ENCODE data around the gene TNNT2. TPM values are rescaled to one million over a fixed set of nuclear protein-coding genes. Genes with fewer than 3 reads are reported as not detected.

Gene TNNT2
- total and polyA plus RNA-seq, 2 of the 13 experiments (the other 11 are each of a cell fraction or from before 2014, with no cell fraction given) = 0.20 to 0.63 TPM

GRCh38 chr1:201344206-201345080, 33.0 kb downstream of the TNNT2 start:
- ATAC-seq = no peak
- CTCF ChIA-PET (ENCODE audit: low intra/inter-chr PET ratio, low total read pairs) = no interaction called here
- intact Hi-C loops (cut with micrococcal nuclease; ENCODE audit: unreplicated experiment) = no loop called here

More at GRCh38 chr1:201344206-201345080, 33.0 kb downstream of the TNNT2 start:
- H4K20me1 ChIP-seq (ENCODE audit: insufficient read depth, low read length) = no peaks in the 10 kb centered on the region
- TF ChIP-seq SIN3B (IDR thresholded peaks at IDR 0.05; ENCODE audit: low read length) (no peak), KLF6 (CRISPR knock-in tag; IDR thresholded peaks at IDR 0.05) (no peak), HMGXB3 (CRISPR knock-in tag; IDR thresholded peaks at IDR 0.05; ENCODE audit: borderline replicate concordance) (no peak), ZNF343 (CRISPR knock-in tag; IDR thresholded peaks at IDR 0.05) (no peak), MAX (IDR thresholded peaks at IDR 0.05) (no peak), IKZF5 (CRISPR knock-in tag; IDR thresholded peaks at IDR 0.05) (no peak), BORCS8-MEF2B (CRISPR knock-in tag; IDR thresholded peaks at IDR 0.05) (no peak), SRSF9 (IDR thresholded peaks at IDR 0.05; ENCODE audit: borderline replicate concordance, insufficient read depth, low read depth, low read length, poor library complexity, severe bottlenecking) (no peak), ZNF646 (CRISPR knock-in tag; IDR thresholded peaks at IDR 0.05) (no peak), NFKBIZ (CRISPR knock-in tag; IDR thresholded peaks at IDR 0.05) (no peak)
- no peaks in the 10 kb centered on the region for H3K79me2 ChIP-seq (ENCODE audit: insufficient read depth, low read length)
- POLR2A ChIA-PET = no interaction called here
- no peak overlapping the region for H3K4me2 ChIP-seq (ENCODE audit: low read depth, low read length)
- peaks cover 16% of the 10 kb centered on the region for H3K9me3 ChIP-seq (ENCODE audit: low read length)
- no peak overlapping the region for H3K9ac ChIP-seq (ENCODE audit: insufficient read depth, low read depth, low read length)
- DNase-seq (ENCODE audit: low spot score) (no peak), FAIRE-seq (no peak)
- no peaks in the 10 kb centered on the region for H3K36me3 ChIP-seq (replicated peaks in 1 of 2; ENCODE audit: control insufficient read depth in 1 of 2, insufficient read depth in 2 of 2, low read length in 2 of 2)
- peaks cover 0 to 5% of the 10 kb centered on the region in 2 experiments; a peak in 3 of 5 replicates for H3K27me3 ChIP-seq (ENCODE audit: control insufficient read depth in 1 of 2, insufficient read depth in 2 of 2, low read length in 2 of 2)
- no peak overlapping the region for H3K4me3 ChIP-seq (replicated peaks in 1 of 3; ENCODE audit: insufficient read depth in 1 of 3, low read depth in 2 of 3, low read length in 3 of 3)
- in situ Hi-C loops (cut with HindIII; ENCODE audit: extremely low pct_ligation_motif_present, low pct_unique_long_range_greater_than_20kb) = no loop called here
- H3K27ac ChIP-seq (ENCODE audit: extremely low read length, insufficient read depth, low read length) = no peak overlapping the region
- no peaks in the 10 kb centered on the region for H3K4me1 ChIP-seq (ENCODE audit: insufficient read depth, low read length)
- BruUV-seq (replicated peaks) = no TSS peak
- WGBS (ENCODE audit: low lambda C conversion rate) = 3% methylated on average over 7 of the region's 7 CpGs
- H2AFZ ChIP-seq (ENCODE audit: low read length) = no peak overlapping the region
